H1 (cell line): Measurements from ENCODE around the gene STX16. TPM values are rescaled to one million over a fixed set of nuclear protein-coding genes. Genes with fewer than 3 reads are reported as not detected.

Experiments used
- CTCF ChIA-PET: fragments of 300-600 bp; sonication (Branson Sonifier 250); formaldehyde crosslinking; loops from one replicate; lab custom pipeline; 2021; ENCODE audit not compliant: partially characterized antibody; lab: Charles Lee
- POLR2A ChIA-PET: fragments of 300-600 bp; sonication (Branson Sonifier 250); formaldehyde crosslinking; loops from one replicate; lab custom pipeline; 2021; ENCODE audit warnings: inconsistent platforms; ENCODE audit not compliant: partially characterized antibody; lab: Charles Lee
- DNase-seq, 2 experiments: peaks; one replicate each; pipeline versions ENCODE4 v3.0.0 to v3.0.0-alpha.2; 2010 to 2022; ENCODE audit warnings: low spot score in 2 of 2, low read depth in 1 of 2, mixed read lengths in 1 of 2
- FAIRE-seq: peaks from 2 replicates; lab custom pipeline; 2011; peaks lifted over from hg19 to GRCh38; lab: Jason Lieb, UNC
- H2AFZ ChIP-seq: 2 replicates; pipeline ENCODE4 v1.8.1; 2012; ENCODE audit warnings: low read length, inconsistent platforms
- H2AK5ac ChIP-seq: 2 replicates; pipeline ENCODE4 v1.6.1; 2013; ENCODE audit warnings: low read depth, low read length
- H2BK120ac ChIP-seq: replicated peaks from 2 replicates; pipeline ENCODE3; 2013; ENCODE audit warnings: low read depth, low read length, inconsistent platforms
- H2BK12ac ChIP-seq: 2 replicates; pipeline ENCODE4 v1.6.1; 2013; ENCODE audit warnings: low read depth, low read length
- H2BK15ac ChIP-seq: 2 replicates; pipeline ENCODE4 v1.6.1; 2013; ENCODE audit warnings: low read length
- H2BK20ac ChIP-seq: 2 replicates; pipeline ENCODE4 v1.6.1; 2013; ENCODE audit warnings: low read length
- H2BK5ac ChIP-seq: 2 replicates; pipeline ENCODE4 v1.6.1; 2013; ENCODE audit warnings: low read depth, low read length
- H3K14ac ChIP-seq: 2 replicates; pipeline ENCODE4 v1.6.1; 2013; ENCODE audit warnings: inconsistent platforms; ENCODE audit not compliant: insufficient read length
- H3K18ac ChIP-seq: 2 replicates; pipeline ENCODE4 v1.6.1; 2013; ENCODE audit warnings: low read length; ENCODE audit errors: extremely low read depth
- H3K23ac ChIP-seq: 2 replicates; pipeline ENCODE4 v1.6.1; 2013; ENCODE audit warnings: inconsistent platforms; ENCODE audit not compliant: insufficient read length
- H3K23me2 ChIP-seq: 2 replicates; pipeline ENCODE4 v1.6.1; 2013; ENCODE audit warnings: low read depth, low read length
- H3K27ac ChIP-seq: 2 replicates; pipeline ENCODE4 v1.6.1; 2011; ENCODE audit warnings: low read depth, low read length, inconsistent platforms
- H3K27me3 ChIP-seq, 4 experiments: replicated peaks in 1 of 4; 1 replicate in 1 of 4; 2 replicates in 3 of 4; pipeline versions ENCODE4 v1.6.1 to v1.8.1; 2011 to 2013; ENCODE audit warnings: low read length in 3 of 4, mild to moderate bottlenecking in 3 of 4, inconsistent platforms in 2 of 4, mixed read lengths in 2 of 4, moderate library complexity in 1 of 4; ENCODE audit not compliant: control insufficient read depth in 3 of 4, insufficient read depth in 3 of 4; ENCODE audit errors: extremely low read depth in 1 of 4
- H3K36me3 ChIP-seq, 4 experiments: 2 replicates each; pipeline versions ENCODE4 v1.6.1 to v1.8.1; 2011 to 2013; ENCODE audit warnings: mild to moderate bottlenecking in 4 of 4, low read length in 3 of 4, moderate library complexity in 2 of 4, control low read depth in 1 of 4, inconsistent platforms in 1 of 4; ENCODE audit not compliant: insufficient read depth in 4 of 4, control insufficient read depth in 2 of 4
- H3K4ac ChIP-seq: replicated peaks from 2 replicates; pipeline ENCODE3; 2013; ENCODE audit warnings: low read length, low read depth, mixed read lengths, inconsistent platforms; ENCODE audit not compliant: insufficient read length
- H3K4me1 ChIP-seq, 4 experiments: replicated peaks in 1 of 4; 1 replicate in 1 of 4; 2 replicates in 3 of 4; pipeline versions ENCODE4 v1.6.1 to v1.8.1; 2011 to 2013; ENCODE audit warnings: low read length in 3 of 4, inconsistent platforms in 2 of 4, mixed read lengths in 1 of 4; ENCODE audit not compliant: insufficient read depth in 4 of 4, control insufficient read depth in 3 of 4
- H3K4me2 ChIP-seq, 2 experiments: 2 replicates each; pipeline versions ENCODE4 v1.6.1 to v1.8.1; 2011 to 2013; ENCODE audit warnings: low read depth in 2 of 2, low read length in 2 of 2, control low read depth in 1 of 2, inconsistent platforms in 1 of 2, mild to moderate bottlenecking in 1 of 2; ENCODE audit not compliant: insufficient read depth in 1 of 2
- H3K4me3 ChIP-seq, 4 experiments: fragments of 200-600, 300-600 bp in 1 of 4; sonication (generic), shearing (Covaris generic), sonication (Bioruptor Twin) in 1 of 4; 2 replicates each; pipeline versions ENCODE4 v1.5.1 to v1.8.1; 2011 to 2016; ENCODE audit warnings: low read length in 4 of 4, low read depth in 3 of 4, control low read depth in 2 of 4, inconsistent platforms in 2 of 4, mild to moderate bottlenecking in 2 of 4, mixed read lengths in 1 of 4, moderate library complexity in 1 of 4; ENCODE audit not compliant: insufficient read depth in 2 of 4; ENCODE audit errors: extremely low read depth in 1 of 4
- H3K56ac ChIP-seq: replicated peaks from 2 replicates; pipeline ENCODE3; 2013; ENCODE audit warnings: low read depth, mild to moderate bottlenecking, mixed read lengths, low read length, inconsistent platforms; ENCODE audit not compliant: insufficient read length
- H3K79me1 ChIP-seq: 2 replicates; pipeline ENCODE4 v1.6.1; 2013; ENCODE audit warnings: low read depth, low read length, control low read depth
- H3K79me2 ChIP-seq, 2 experiments: 2 replicates each; pipeline versions ENCODE4 v1.6.1 to v1.8.1; 2012 to 2013; ENCODE audit warnings: low read length in 2 of 2, mild to moderate bottlenecking in 2 of 2, inconsistent platforms in 1 of 2; ENCODE audit not compliant: insufficient read depth in 2 of 2, control insufficient read depth in 1 of 2
- H3K9ac ChIP-seq, 4 experiments: replicated peaks in 1 of 4; 1 replicate in 1 of 4; 2 replicates in 3 of 4; pipeline versions ENCODE4 v1.6.1 to v1.8.1; 2011 to 2013; ENCODE audit warnings: low read depth in 3 of 4, low read length in 3 of 4, control low read depth in 2 of 4, mild to moderate bottlenecking in 2 of 4, moderate library complexity in 2 of 4, inconsistent platforms in 1 of 4; ENCODE audit errors: extremely low read depth in 1 of 4
- H3K9me3 ChIP-seq, 2 experiments: 2 replicates each; pipeline versions ENCODE4 v1.6.1 to v1.8.1; 2012 to 2013; ENCODE audit warnings: mild to moderate bottlenecking in 2 of 2, moderate library complexity in 2 of 2, control low read depth in 1 of 2, inconsistent platforms in 1 of 2, low read depth in 1 of 2, low read length in 1 of 2, mixed read lengths in 1 of 2; ENCODE audit not compliant: insufficient read depth in 2 of 2
- H4K20me1 ChIP-seq, 2 experiments: replicated peaks in 1 of 2; 2 replicates each; pipeline versions ENCODE3 to v1.8.1; 2011 to 2013; ENCODE audit warnings: inconsistent platforms in 2 of 2, low read length in 2 of 2, mild to moderate bottlenecking in 1 of 2; ENCODE audit not compliant: insufficient read depth in 2 of 2, control insufficient read depth in 1 of 2
- H4K5ac ChIP-seq: 2 replicates; pipeline ENCODE4 v1.6.1; 2013; ENCODE audit warnings: low read length, low read depth, mixed read lengths, inconsistent platforms; ENCODE audit not compliant: insufficient read length
- H4K8ac ChIP-seq: 2 replicates; pipeline ENCODE4 v1.8.0; 2013; ENCODE audit warnings: mild to moderate bottlenecking, moderate library complexity, low read length, inconsistent platforms; ENCODE audit not compliant: insufficient read depth; ENCODE audit errors: extremely low read depth
- H4K91ac ChIP-seq: replicated peaks from 2 replicates; pipeline ENCODE3; 2013; ENCODE audit warnings: low read length, mixed read lengths, inconsistent platforms; ENCODE audit not compliant: insufficient read length
- EP300 ChIP-seq, 2 experiments: IDR thresholded peaks; 1 replicate in 1 of 2; 2 replicates in 1 of 2; pipeline ENCODE4 v1.6.1; 2011 to 2012; ENCODE audit warnings: low read depth in 2 of 2, low read length in 2 of 2, mild to moderate bottlenecking in 2 of 2, borderline replicate concordance in 1 of 2, inconsistent platforms in 1 of 2, moderate library complexity in 1 of 2
- KDM5A ChIP-seq: fragments of 200-600 bp; IDR thresholded peaks from 2 replicates; pipeline ENCODE4 v1.7.1; 2012; ENCODE audit warnings: mild to moderate bottlenecking, low read length, inconsistent platforms, mixed read lengths
- PHF8 ChIP-seq: fragments of 200-600 bp; sonication (generic); conservative IDR thresholded peaks from 2 replicates; pipeline ENCODE4 v1.7.1; 2012; ENCODE audit warnings: low read depth, mild to moderate bottlenecking, inconsistent platforms, low read length, moderate library complexity
- RBBP5 ChIP-seq: IDR thresholded peaks from 2 replicates; pipeline ENCODE4 v1.7.1; 2012; ENCODE audit warnings: low read depth, mild to moderate bottlenecking, inconsistent platforms, low read length, moderate library complexity, borderline replicate concordance
- SIN3A ChIP-seq, 2 experiments: IDR thresholded peaks in 1 of 2; conservative IDR thresholded peaks in 1 of 2; 2 replicates each; pipeline ENCODE4 v1.6.1; 2011 to 2012; ENCODE audit warnings: low read length in 2 of 2, improper control_type of control experiment in 1 of 2, low read depth in 1 of 2, mild to moderate bottlenecking in 1 of 2
- SIX5 ChIP-seq: IDR thresholded peaks from 2 replicates; pipeline ENCODE4 v1.6.1; 2011; ENCODE audit warnings: mild to moderate bottlenecking, low read depth, low read length
- TAF7 ChIP-seq: optimal IDR thresholded peaks from 2 replicates; pipeline ENCODE3; 2011; ENCODE audit warnings: low read depth, mild to moderate bottlenecking, inconsistent platforms, low read length, moderate library complexity, borderline replicate concordance
- WGBS, 2 experiments: shearing (Covaris generic) in 1 of 2; methylation state at CpG; one replicate each; pipeline versions ENCODE4 v1.1.6 to v1.1.7; 2013 to 2015; ENCODE audit warnings: low lambda C conversion rate in 2 of 2, mixed read lengths in 2 of 2, inconsistent platforms in 1 of 2, low coverage in 1 of 2, missing lambda C conversion rate in 1 of 2; ENCODE audit not compliant: insufficient replicate concordance in 2 of 2, insufficient coverage in 1 of 2, insufficient read length in 1 of 2; ENCODE audit errors: extremely low coverage in 1 of 2, missing lambda C conversion rate in 1 of 2; 5-methylcytosine and 5-hydroxymethylcytosine counted together
- polyA plus RNA-seq, 7 experiments: library from polyadenylated mRNA; depleted of rRNA in 3 of 7; stranded (reverse) in 5 of 7; unstranded in 2 of 7; fragments of >200 nt in 5 of 7; fragments of 200-250 nt in 2 of 7; gene quantifications; 1 replicate in 5 of 7; 2 replicates in 1 of 7; 4 replicates in 1 of 7; pipeline versions ENCODE4 v1.2.1 to v1.2.3, GENCODE V29; 2011 to 2013; ENCODE audit warnings: missing spikeins in 2 of 7, mixed read lengths in 2 of 7
- total RNA-seq: library from RNA; stranded (reverse); fragmentation: NEBNext Ultra II Directional; extraction: Animal tissue kit (Norgen Biotek cat#: 25700); gene quantifications from 2 replicates; pipeline ENCODE4 v1.2.1, GENCODE V29; 2021
- TF ChIP-seq, protein P1 (sequence below), 3 experiments: IDR thresholded peaks; 1 replicate in 2 of 3; 2 replicates in 1 of 3; pipeline versions ENCODE4 v1.5.1 to v1.6.1; 2011; ENCODE audit warnings: low read length in 3 of 3, mild to moderate bottlenecking in 3 of 3, inconsistent platforms in 2 of 3, low read depth in 1 of 3, moderate library complexity in 1 of 3; ENCODE audit not compliant: insufficient read depth in 1 of 3; ENCODE audit errors: control extremely low read depth in 1 of 3

Gene STX16
- total and polyA plus RNA-seq, 2 of the 8 experiments (the other 6 are each of a cell fraction or from before 2014, with no cell fraction given), result 45.2 to 61.6 TPM

- no peak overlapping the region for H3K4ac ChIP-seq
- 0 out of 2 replicates have a peak, but pooled peaks cover 4% of the 10 kb centered on the region for H3K79me1 ChIP-seq
- H4K5ac ChIP-seq, result no peak overlapping the region
- H2BK20ac ChIP-seq, result no peak overlapping the region
- no peak overlapping the region for H3K18ac ChIP-seq
- no peak overlapping the region for H3K27ac ChIP-seq
- 94% methylated on average over 9 of the region's 9 CpGs; no CpG with 5 or more reads in 1 of the 2 experiments for WGBS, 2 experiments
- DNase-seq, result no peak
- no peaks in the 10 kb centered on the region for H3K27me3 ChIP-seq
- CTCF ChIA-PET, result interaction anchor here (0.8 to 1.4 kb wide), 3 partner anchors 12 to 91 kb away, joined by 3 to 4 read pairs (median 3); no protein-coding TSS in a partner anchor
- H3K4me1 ChIP-seq, result peaks cover 0 to 7% (median 3%) of the 10 kb centered on the region in 4 experiments; a peak in 5 of 7 replicates
- H3K56ac ChIP-seq, result no peak overlapping the region
- peaks cover 3 to 7% of the 10 kb centered on the region in 2 experiments for H4K20me1 ChIP-seq
- no peak overlapping the region for H3K23ac ChIP-seq
- H3K9me3 ChIP-seq, result peaks cover 0 to 3% of the 10 kb centered on the region in 2 experiments; a peak in 1 of 4 replicates
- H3K23me2 ChIP-seq, result peaks cover 4% of the 10 kb centered on the region; the same call in 1 of the 2 replicates
- H2BK120ac ChIP-seq, result no peak overlapping the region
- no peak overlapping the region for H2AK5ac ChIP-seq
- H3K4me2 ChIP-seq, result no peak overlapping the region
- H4K91ac ChIP-seq, result no peak overlapping the region
- H3K14ac ChIP-seq, result no peak overlapping the region
- POLR2A ChIA-PET, result interaction anchor here (1.0 to 16.8 kb wide), 13 partner anchors 7 to 175 kb away, joined by 3 to 188 read pairs (median 4); partner anchors contain the start of genes GNAS-AS1 and STX16
- no peak overlapping the region; the same call in 1 of the 2 replicates for H4K8ac ChIP-seq
- H2BK5ac ChIP-seq, result no peak overlapping the region
- H2AFZ ChIP-seq, result no peak overlapping the region
- no peak overlapping the region for H3K4me3 ChIP-seq
- H3K36me3 ChIP-seq, result peaks cover 13 to 47% (median 23%) of the 10 kb centered on the region in 4 experiments
- FAIRE-seq, result no peak
- no peak overlapping the region for H2BK15ac ChIP-seq
- no peak overlapping the region for H3K9ac ChIP-seq
- H2BK12ac ChIP-seq, result no peak overlapping the region
- H3K79me2 ChIP-seq, result no peaks in the 10 kb centered on the region
- TF ChIP-seq SIN3A (conservative IDR thresholded peaks at IDR 0.05 in 1 of 2, IDR thresholded peaks at IDR 0.05 in 1 of 2; ENCODE audit: low read depth in 1 of 2, low read length in 2 of 2) (no peak), RBBP5 (no peak), SIX5 (no peak), KDM5A (no peak), TAF7 (no peak), PHF8 (no peak), EP300 (IDR thresholded peaks at IDR 0.05; ENCODE audit: borderline replicate concordance in 1 of 2, low read depth in 2 of 2, low read length in 2 of 2) (no peak)
- TF ChIP-seq, protein P1, sequence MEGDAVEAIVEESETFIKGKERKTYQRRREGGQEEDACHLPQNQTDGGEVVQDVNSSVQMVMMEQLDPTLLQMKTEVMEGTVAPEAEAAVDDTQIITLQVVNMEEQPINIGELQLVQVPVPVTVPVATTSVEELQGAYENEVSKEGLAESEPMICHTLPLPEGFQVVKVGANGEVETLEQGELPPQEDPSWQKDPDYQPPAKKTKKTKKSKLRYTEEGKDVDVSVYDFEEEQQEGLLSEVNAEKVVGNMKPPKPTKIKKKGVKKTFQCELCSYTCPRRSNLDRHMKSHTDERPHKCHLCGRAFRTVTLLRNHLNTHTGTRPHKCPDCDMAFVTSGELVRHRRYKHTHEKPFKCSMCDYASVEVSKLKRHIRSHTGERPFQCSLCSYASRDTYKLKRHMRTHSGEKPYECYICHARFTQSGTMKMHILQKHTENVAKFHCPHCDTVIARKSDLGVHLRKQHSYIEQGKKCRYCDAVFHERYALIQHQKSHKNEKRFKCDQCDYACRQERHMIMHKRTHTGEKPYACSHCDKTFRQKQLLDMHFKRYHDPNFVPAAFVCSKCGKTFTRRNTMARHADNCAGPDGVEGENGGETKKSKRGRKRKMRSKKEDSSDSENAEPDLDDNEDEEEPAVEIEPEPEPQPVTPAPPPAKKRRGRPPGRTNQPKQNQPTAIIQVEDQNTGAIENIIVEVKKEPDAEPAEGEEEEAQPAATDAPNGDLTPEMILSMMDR (IDR thresholded peaks at IDR 0.05; ENCODE audit: control extremely low read depth in 1 of 3, insufficient read depth in 1 of 3, low read depth in 1 of 3, low read length in 3 of 3), result no peak
Measured at GRCh38 chr20:58699623-58700107, 48.6 kb downstream of the STX16 start.
